HG03565 (cell line): ENCODE results near the gene RIC3.

Experiments used
- ATAC-seq: cut with Tn5 transposase; IDR thresholded peaks from one replicate; pipeline ENCODE4 v1.9.1; 2021; ENCODE audit warnings: mild to moderate bottlenecking, moderate library complexity; ENCODE audit not compliant: unreplicated experiment

The RIC3 gene

GRCh38 chr11:8105666-8106065, 63.2 kb downstream of the RIC3 start:
- ATAC-seq: no peak

- no peak for ATAC-seq
Observed at GRCh38 chr11:8105133-8105532, 63.7 kb downstream of the RIC3 start.

- no peak for ATAC-seq
Observed at GRCh38 chr11:8103909-8104308, 64.9 kb downstream of the RIC3 start.

GRCh38 chr11:8102965-8103364, 65.9 kb downstream of the RIC3 start:
- no peak for ATAC-seq

- ATAC-seq: no peak
Observed at GRCh38 chr11:8102296-8102915, 66.4 kb downstream of the RIC3 start.

- ATAC-seq: no peak
Observed at GRCh38 chr11:8101421-8101820, 67.4 kb downstream of the RIC3 start.

GRCh38 chr11:8100605-8101004, 68.2 kb downstream of the RIC3 start:
- no peak for ATAC-seq

- ATAC-seq: no peak
Observed at GRCh38 chr11:8100158-8100557, 68.7 kb downstream of the RIC3 start.

- peak; percentile 76 for ATAC-seq
Observed at GRCh38 chr11:8099291-8099899, 69.4 kb downstream of the RIC3 start.

GRCh38 chr11:8098879-8099278, 69.9 kb downstream of the RIC3 start:
- ATAC-seq: no peak

- no peak for ATAC-seq
Observed at GRCh38 chr11:8098361-8098760, 70.5 kb downstream of the RIC3 start.

GRCh38 chr11:8097926-8098325, 70.9 kb downstream of the RIC3 start:
- no peak for ATAC-seq

- ATAC-seq: no peak
Observed at GRCh38 chr11:8097468-8097867, 71.4 kb downstream of the RIC3 start.

GRCh38 chr11:8097062-8097461, 71.8 kb downstream of the RIC3 start:
- ATAC-seq: no peak

- no peak for ATAC-seq
Observed at GRCh38 chr11:8096575-8096974, 72.2 kb downstream of the RIC3 start.

- no peak for ATAC-seq
Observed at GRCh38 chr11:8095806-8096522, 72.9 kb downstream of the RIC3 start.

- ATAC-seq: no peak
Observed at GRCh38 chr11:8095371-8095770, 73.5 kb downstream of the RIC3 start.

GRCh38 chr11:8094656-8095055, 74.2 kb downstream of the RIC3 start:
- no peak for ATAC-seq

- no peak for ATAC-seq
Observed at GRCh38 chr11:8093931-8094575, 74.8 kb downstream of the RIC3 start.

GRCh38 chr11:8092587-8093424, 76.0 kb downstream of the RIC3 start:
- ATAC-seq: no peak

- no peak for ATAC-seq
Observed at GRCh38 chr11:8091721-8092120, 77.1 kb downstream of the RIC3 start.
